T-helper 9 cell (primary cell): Measurements from ENCODE around the gene CARD19.
"Not testable (repeated sequence)": the region's sequence is repeated elsewhere in the genome, so short reads cannot be mapped to it uniquely, and the experiment has no call there.

Experiments
- DNase-seq: peaks from one replicate; pipeline ENCODE4 v3.0.0-alpha.2; 2020

Gene CARD19

GRCh38 chr9:93107825-93108161 lies 11.8 kb downstream of the CARD19 start:
- DNase-seq, result no peak

GRCh38 chr9:93108291-93109041 lies 12.4 kb downstream of the CARD19 start:
- DNase-seq, result no peak

- DNase-seq, result no peak
Observed at GRCh38 chr9:93110311-93110855, 14.4 kb downstream of the CARD19 start.

GRCh38 chr9:93111001-93111370 lies 15.0 kb downstream of the CARD19 start:
- DNase-seq, result no peak

GRCh38 chr9:93111371-93112115 lies 15.5 kb downstream of the CARD19 start:
- no peak for DNase-seq

GRCh38 chr9:93112116-93112863 lies 16.3 kb downstream of the CARD19 start:
- no peak for DNase-seq

- DNase-seq, result no peak
Observed at GRCh38 chr9:93112864-93113389, 16.9 kb downstream of the CARD19 start.

- no peak for DNase-seq
Observed at GRCh38 chr9:93114169-93114983, 18.4 kb downstream of the CARD19 start.

- DNase-seq, result no peak
Observed at GRCh38 chr9:93114984-93115335, 18.9 kb downstream of the CARD19 start.

GRCh38 chr9:93115486-93116071 lies 19.6 kb downstream of the CARD19 start:
- no peak for DNase-seq

GRCh38 chr9:93116072-93116961 lies 20.3 kb downstream of the CARD19 start:
- no peak for DNase-seq

- not testable (repeated sequence) for DNase-seq
Observed at GRCh38 chr9:93117521-93117920, 21.5 kb downstream of the CARD19 start.

- no peak for DNase-seq
Observed at GRCh38 chr9:93117924-93118862, 22.2 kb downstream of the CARD19 start.

GRCh38 chr9:93118863-93119702 lies 23.1 kb downstream of the CARD19 start:
- no peak for DNase-seq

GRCh38 chr9:93119703-93119952 lies 23.6 kb downstream of the CARD19 start:
- DNase-seq, result no peak

- DNase-seq, result no peak
Observed at GRCh38 chr9:93119953-93120845, 24.2 kb downstream of the CARD19 start.

- DNase-seq, result no peak
Observed at GRCh38 chr9:93120846-93121315, 24.9 kb downstream of the CARD19 start.
